NT2/D1 (cell line): Measurements from ENCODE around the gene GJA5.

ENCODE experiments used
- YY1 ChIP-seq: IDR thresholded peaks from 2 replicates; pipeline ENCODE4 v1.6.1; 2011; ENCODE audit not compliant: insufficient read length, insufficient read depth
- ZNF274 ChIP-seq: IDR thresholded peaks from 2 replicates; pipeline ENCODE4 v1.6.1; 2011; ENCODE audit warnings: mild to moderate bottlenecking, low read depth, low read length

DNA sequence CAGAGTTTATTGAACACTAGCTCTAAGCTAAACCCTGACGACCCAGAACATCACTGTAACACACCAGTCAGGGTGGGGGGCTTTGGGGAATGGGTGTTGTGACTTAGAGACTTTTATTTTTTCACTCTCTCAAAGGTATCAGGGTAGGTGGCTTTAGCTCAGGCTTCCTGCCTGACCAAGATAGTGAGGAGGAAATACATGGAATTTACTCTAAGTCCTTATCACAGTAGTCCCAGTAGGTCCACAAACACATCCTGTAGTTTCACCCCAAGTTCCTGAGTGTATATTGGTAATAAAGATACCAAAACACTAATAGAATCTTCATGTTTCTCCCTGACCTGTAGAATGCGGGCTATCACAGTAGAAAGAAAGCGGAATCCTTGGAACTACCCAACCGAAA is 15.1 kb downstream of the GJA5 start:
- TF ChIP-seq ZNF274 (no peak), YY1 (no peak)
